ENCODE results near the gene EHMT1. TPM values are rescaled to one million over a fixed set of nuclear protein-coding genes. Genes with fewer than 3 reads are reported as not detected.

The EHMT1 gene
- total and polyA plus RNA-seq, 9 of the 15 experiments (the other 6 are each of a cell fraction or from before 2014, with no cell fraction given), result 2.2 to 76.0 (median 36.4) TPM

DNA sequence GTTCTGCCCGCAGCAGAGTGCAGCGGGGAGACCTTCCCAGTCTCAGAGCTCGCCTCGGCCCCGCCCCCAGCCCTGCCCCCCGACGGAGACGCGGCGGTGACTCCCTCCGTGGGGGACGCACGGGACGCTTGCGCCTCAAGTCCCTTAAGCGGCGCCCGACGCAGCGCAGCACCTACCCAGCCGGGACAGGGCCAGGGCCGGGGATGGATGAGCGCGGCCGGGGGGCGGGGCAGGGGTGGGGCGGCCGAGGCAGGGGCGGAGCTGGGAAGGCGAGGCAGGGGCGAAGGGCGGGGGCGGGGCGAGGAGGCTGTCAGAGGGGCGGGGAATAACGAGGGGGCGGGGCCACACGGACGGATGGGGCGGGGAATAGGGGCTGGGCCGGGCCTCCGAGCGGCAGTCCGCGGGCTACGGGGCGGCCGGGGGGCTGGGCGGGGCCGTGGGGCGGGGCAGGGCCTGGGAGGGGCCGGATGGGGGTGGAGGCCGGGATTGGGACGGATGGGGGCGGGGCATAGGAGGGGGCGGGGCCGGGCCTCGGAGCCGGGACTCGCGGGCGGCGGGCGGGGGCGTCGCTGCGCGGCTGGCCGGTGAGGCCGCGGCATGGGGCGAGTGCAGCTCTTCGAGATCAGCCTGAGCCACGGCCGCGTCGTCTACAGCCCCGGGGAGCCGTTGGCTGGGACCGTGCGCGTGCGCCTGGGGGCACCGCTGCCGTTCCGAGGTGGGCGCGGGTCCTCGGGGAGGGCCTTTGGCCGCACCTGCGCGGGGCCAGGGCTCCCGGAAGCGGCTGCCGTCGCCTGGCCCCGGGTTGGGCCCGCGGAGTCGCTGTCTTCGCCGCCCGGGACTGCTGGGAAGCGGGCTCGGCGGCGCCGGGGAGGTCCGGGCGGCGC, 13.4 kb upstream of the EHMT1 start, which contains the start of gene ARRDC1 (continued):
- TF ChIP-seq, protein P1, sequence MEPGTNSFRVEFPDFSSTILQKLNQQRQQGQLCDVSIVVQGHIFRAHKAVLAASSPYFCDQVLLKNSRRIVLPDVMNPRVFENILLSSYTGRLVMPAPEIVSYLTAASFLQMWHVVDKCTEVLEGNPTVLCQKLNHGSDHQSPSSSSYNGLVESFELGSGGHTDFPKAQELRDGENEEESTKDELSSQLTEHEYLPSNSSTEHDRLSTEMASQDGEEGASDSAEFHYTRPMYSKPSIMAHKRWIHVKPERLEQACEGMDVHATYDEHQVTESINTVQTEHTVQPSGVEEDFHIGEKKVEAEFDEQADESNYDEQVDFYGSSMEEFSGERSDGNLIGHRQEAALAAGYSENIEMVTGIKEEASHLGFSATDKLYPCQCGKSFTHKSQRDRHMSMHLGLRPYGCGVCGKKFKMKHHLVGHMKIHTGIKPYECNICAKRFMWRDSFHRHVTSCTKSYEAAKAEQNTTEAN (CRISPR knock-in tag; IDR thresholded peaks at IDR 0.05), result no peak
- TF ChIP-seq, protein P2, sequence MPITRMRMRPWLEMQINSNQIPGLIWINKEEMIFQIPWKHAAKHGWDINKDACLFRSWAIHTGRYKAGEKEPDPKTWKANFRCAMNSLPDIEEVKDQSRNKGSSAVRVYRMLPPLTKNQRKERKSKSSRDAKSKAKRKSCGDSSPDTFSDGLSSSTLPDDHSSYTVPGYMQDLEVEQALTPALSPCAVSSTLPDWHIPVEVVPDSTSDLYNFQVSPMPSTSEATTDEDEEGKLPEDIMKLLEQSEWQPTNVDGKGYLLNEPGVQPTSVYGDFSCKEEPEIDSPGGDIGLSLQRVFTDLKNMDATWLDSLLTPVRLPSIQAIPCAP (CRISPR knock-in tag; IDR thresholded peaks at IDR 0.05; ENCODE audit: borderline replicate concordance), result no peak
- no peak for TF ChIP-seq CBX5 (IDR thresholded peaks at IDR 0.05; ENCODE audit: borderline replicate concordance, low read depth)
- 0 out of 2 replicates have a peak, but pooled peaks have one; percentile 15 for TF ChIP-seq ESRRA (IDR thresholded peaks at IDR 0.05; ENCODE audit: borderline replicate concordance, low read depth)
- no peak for TF ChIP-seq ZNF316 (IDR thresholded peaks at IDR 0.05)
- TF ChIP-seq ZNF133 (CRISPR knock-in tag; IDR thresholded peaks at IDR 0.05), result no peak
- no peak for TF ChIP-seq DACH1 (IDR thresholded peaks at IDR 0.05; ENCODE audit: partially characterized antibody)
- TF ChIP-seq, protein P3, sequence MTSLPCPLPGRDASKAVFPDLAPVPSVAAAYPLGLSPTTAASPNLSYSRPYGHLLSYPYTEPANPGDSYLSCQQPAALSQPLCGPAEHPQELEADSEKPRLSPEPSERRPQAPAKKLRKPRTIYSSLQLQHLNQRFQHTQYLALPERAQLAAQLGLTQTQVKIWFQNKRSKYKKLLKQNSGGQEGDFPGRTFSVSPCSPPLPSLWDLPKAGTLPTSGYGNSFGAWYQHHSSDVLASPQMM (CRISPR knock-in tag; IDR thresholded peaks at IDR 0.05), result no peak
- TF ChIP-seq HOXB6 (CRISPR knock-in tag; IDR thresholded peaks at IDR 0.05; ENCODE audit: borderline replicate concordance), result no peak
- no peak for TF ChIP-seq ZNF445 (CRISPR knock-in tag; IDR thresholded peaks at IDR 0.05; ENCODE audit: low read depth)
- TF ChIP-seq, protein P4, sequence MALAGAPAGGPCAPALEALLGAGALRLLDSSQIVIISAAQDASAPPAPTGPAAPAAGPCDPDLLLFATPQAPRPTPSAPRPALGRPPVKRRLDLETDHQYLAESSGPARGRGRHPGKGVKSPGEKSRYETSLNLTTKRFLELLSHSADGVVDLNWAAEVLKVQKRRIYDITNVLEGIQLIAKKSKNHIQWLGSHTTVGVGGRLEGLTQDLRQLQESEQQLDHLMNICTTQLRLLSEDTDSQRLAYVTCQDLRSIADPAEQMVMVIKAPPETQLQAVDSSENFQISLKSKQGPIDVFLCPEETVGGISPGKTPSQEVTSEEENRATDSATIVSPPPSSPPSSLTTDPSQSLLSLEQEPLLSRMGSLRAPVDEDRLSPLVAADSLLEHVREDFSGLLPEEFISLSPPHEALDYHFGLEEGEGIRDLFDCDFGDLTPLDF (CRISPR knock-in tag; IDR thresholded peaks at IDR 0.05), result peak; percentile 33; the same call in 1 of the 2 replicates
- TF ChIP-seq RB1 (IDR thresholded peaks at IDR 0.05; ENCODE audit: low read depth), result peak; percentile 73
- TF ChIP-seq ZBTB8A (IDR thresholded peaks at IDR 0.05; ENCODE audit: partially characterized antibody), result no peak
- TF ChIP-seq L3MBTL2 (IDR thresholded peaks at IDR 0.05), result peak; percentile 90
- no peak for TF ChIP-seq NR2C2 (CRISPR knock-in tag; IDR thresholded peaks at IDR 0.05)
- TF ChIP-seq NR2C2 (tag; IDR thresholded peaks at IDR 0.05), result peak; percentile 20; the same call in 1 of the 2 replicates
- peak; percentile 85 for TF ChIP-seq HNRNPLL (IDR thresholded peaks at IDR 0.05; ENCODE audit: low read depth, low read length, poor library complexity, severe bottlenecking)
- TF ChIP-seq NELFE (IDR thresholded peaks at IDR 0.05; ENCODE audit: insufficient read depth, insufficient read length), result no peak
- no peak for TF ChIP-seq TAF7 (tag; IDR thresholded peaks at IDR 0.05)
- TF ChIP-seq, protein P5, sequence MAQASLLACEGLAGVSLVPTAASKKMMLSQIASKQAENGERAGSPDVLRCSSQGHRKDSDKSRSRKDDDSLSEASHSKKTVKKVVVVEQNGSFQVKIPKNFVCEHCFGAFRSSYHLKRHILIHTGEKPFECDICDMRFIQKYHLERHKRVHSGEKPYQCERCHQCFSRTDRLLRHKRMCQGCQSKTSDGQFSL (CRISPR knock-in tag; IDR thresholded peaks at IDR 0.05), result no peak
- TF ChIP-seq, protein P5 (tag; IDR thresholded peaks at IDR 0.05), result no peak
- peak; percentile 21 for TF ChIP-seq CCNT2 (IDR thresholded peaks at IDR 0.05; ENCODE audit: borderline replicate concordance, extremely low read depth, insufficient read length, low read depth, low read length)
- TF ChIP-seq BCL6 (CRISPR knock-in tag; IDR thresholded peaks at IDR 0.05), result no peak
- TF ChIP-seq PYGO2 (tag; IDR thresholded peaks at IDR 0.05), result no peak
